C4-2B (cell line): ENCODE data around the gene MAGI2.

Source experiments
- CTCF ChIP-seq: fragments of 450-650 bp; conservative IDR thresholded peaks from 2 replicates; pipeline ENCODE4 v1.5.1; 2017; ENCODE audit warnings: mild to moderate bottlenecking
- ZFX ChIP-seq: fragments of 450-650 bp; IDR thresholded peaks from 2 replicates; pipeline ENCODE4 v1.6.1; 2017

DNA sequence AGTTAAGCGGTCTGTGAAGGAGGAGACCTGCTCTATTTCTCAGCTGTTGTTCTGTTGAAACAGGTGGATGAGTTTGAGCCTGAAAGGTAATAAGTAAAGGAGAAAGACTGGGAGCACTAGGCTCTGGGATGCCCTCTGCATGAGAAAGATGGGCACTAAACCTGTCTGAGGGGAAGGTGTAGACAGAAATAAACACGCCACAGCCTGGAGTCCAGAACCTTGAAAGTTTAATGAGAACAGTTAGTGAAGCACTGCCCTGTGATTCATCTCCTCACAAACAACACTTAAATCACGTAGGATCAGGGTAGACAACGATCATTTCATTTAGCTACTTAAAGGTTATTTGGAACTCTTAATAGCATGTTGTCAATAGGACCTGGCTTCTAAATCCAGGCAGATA lies 1461.8 kb downstream of the MAGI2 start:
- no peak for TF ChIP-seq CTCF
- TF ChIP-seq ZFX: no peak
